ENCODE results near the gene RXFP1.

RXFP1 gene

GRCh38 chr4:158543191-158543590, 21.5 kb downstream of the RXFP1 start:
- Mint-ChIP-seq H3K36me3 (ENCODE audit: low read depth) (no peaks in the 10 kb centered on the region), H3K27ac (no peak overlapping the region), H3K27me3 (ENCODE audit: low read depth) (no peaks in the 10 kb centered on the region), H3K4me1 (no peaks in the 10 kb centered on the region), H3K9me3 (peaks cover 11% of the 10 kb centered on the region), H3K4me3 (no peak overlapping the region)
- TF ChIP-seq, protein P1, sequence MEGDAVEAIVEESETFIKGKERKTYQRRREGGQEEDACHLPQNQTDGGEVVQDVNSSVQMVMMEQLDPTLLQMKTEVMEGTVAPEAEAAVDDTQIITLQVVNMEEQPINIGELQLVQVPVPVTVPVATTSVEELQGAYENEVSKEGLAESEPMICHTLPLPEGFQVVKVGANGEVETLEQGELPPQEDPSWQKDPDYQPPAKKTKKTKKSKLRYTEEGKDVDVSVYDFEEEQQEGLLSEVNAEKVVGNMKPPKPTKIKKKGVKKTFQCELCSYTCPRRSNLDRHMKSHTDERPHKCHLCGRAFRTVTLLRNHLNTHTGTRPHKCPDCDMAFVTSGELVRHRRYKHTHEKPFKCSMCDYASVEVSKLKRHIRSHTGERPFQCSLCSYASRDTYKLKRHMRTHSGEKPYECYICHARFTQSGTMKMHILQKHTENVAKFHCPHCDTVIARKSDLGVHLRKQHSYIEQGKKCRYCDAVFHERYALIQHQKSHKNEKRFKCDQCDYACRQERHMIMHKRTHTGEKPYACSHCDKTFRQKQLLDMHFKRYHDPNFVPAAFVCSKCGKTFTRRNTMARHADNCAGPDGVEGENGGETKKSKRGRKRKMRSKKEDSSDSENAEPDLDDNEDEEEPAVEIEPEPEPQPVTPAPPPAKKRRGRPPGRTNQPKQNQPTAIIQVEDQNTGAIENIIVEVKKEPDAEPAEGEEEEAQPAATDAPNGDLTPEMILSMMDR (IDR thresholded peaks at IDR 0.05; ENCODE audit: unreplicated experiment in 3 of 3), result no peak

DNA sequence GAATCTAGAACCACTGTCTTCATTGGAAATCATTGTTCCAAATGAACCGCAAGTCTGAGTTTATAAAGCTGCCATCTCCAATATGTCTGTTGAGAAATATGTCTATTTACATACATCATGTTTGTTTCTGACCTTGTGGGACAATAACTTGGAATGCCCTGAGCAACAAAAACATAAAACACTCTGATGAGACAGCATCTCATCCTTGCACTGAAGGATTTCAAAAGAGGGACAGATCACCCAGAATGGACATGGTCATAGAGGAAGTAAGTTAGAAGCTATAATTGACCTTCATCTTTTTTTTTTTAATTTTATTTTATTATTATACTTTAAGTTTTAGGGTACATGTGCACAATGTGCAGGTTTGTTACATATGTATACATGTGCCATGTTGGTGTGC, 22.5 kb downstream of the RXFP1 start:
- no peaks in the 10 kb centered on the region for H3K4me1 Mint-ChIP-seq
- TF ChIP-seq, protein P1 (IDR thresholded peaks at IDR 0.05; ENCODE audit: unreplicated experiment in 3 of 3), result no peak
- no peaks in the 10 kb centered on the region for H3K36me3 Mint-ChIP-seq (ENCODE audit: low read depth)
- H3K4me3 Mint-ChIP-seq, result no peak overlapping the region
- H3K27me3 Mint-ChIP-seq (ENCODE audit: low read depth), result no peaks in the 10 kb centered on the region
- peaks cover 11% of the 10 kb centered on the region for H3K9me3 Mint-ChIP-seq
- H3K27ac Mint-ChIP-seq, result no peak overlapping the region

GRCh38 chr4:158553364-158553763, 31.7 kb downstream of the RXFP1 start:
- H3K4me3 Mint-ChIP-seq, result no peak overlapping the region
- TF ChIP-seq, protein P1 (IDR thresholded peaks at IDR 0.05; ENCODE audit: unreplicated experiment in 3 of 3), result no peak
- H3K36me3 Mint-ChIP-seq (ENCODE audit: low read depth), result no peaks in the 10 kb centered on the region
- H3K9me3 Mint-ChIP-seq, result peaks cover 3% of the 10 kb centered on the region
- H3K27ac Mint-ChIP-seq, result no peak overlapping the region
- H3K4me1 Mint-ChIP-seq, result no peaks in the 10 kb centered on the region
- H3K27me3 Mint-ChIP-seq (ENCODE audit: low read depth), result no peaks in the 10 kb centered on the region

DNA sequence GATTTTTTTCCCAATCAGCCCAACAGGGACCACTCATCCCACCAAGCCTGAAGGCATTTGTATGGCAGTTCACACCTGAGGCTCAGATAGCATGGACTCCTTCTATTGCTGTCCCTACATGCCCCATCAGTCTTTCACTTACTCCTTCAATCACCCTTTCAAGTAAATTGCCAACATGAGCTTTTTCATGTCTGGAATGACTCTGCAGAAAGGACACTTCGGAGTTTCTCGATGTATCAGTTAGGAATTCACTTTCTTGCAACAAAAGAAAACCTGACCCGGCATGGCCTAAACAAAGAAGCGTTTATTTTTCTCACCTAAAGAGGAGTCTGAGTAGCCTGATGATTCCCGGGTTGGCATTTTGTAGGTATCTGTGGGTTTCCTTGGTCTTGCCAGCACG, 38.6 kb downstream of the RXFP1 start:
- Mint-ChIP-seq H3K27ac (no peak overlapping the region), H3K4me1 (no peaks in the 10 kb centered on the region), H3K27me3 (ENCODE audit: low read depth) (no peaks in the 10 kb centered on the region), H3K36me3 (ENCODE audit: low read depth) (no peaks in the 10 kb centered on the region), H3K4me3 (no peak overlapping the region), H3K9me3 (peaks cover 1% of the 10 kb centered on the region)
- TF ChIP-seq, protein P1 (IDR thresholded peaks at IDR 0.05; ENCODE audit: unreplicated experiment in 3 of 3), result no peak

- Mint-ChIP-seq H3K27me3 (ENCODE audit: low read depth) (no peaks in the 10 kb centered on the region), H3K36me3 (ENCODE audit: low read depth) (no peaks in the 10 kb centered on the region), H3K4me1 (no peaks in the 10 kb centered on the region), H3K9me3 (peaks cover 2% of the 10 kb centered on the region), H3K27ac (no peak overlapping the region), H3K4me3 (no peak overlapping the region)
- TF ChIP-seq, protein P1 (IDR thresholded peaks at IDR 0.05; ENCODE audit: unreplicated experiment in 3 of 3), result no peak
These were observed 45.2 kb downstream of the RXFP1 start for GRCh38 chr4:158566860-158567259.

GRCh38 chr4:158571736-158572135, 50.1 kb downstream of the RXFP1 start:
- H3K36me3 Mint-ChIP-seq (ENCODE audit: low read depth), result no peaks in the 10 kb centered on the region
- peaks cover 4% of the 10 kb centered on the region for H3K27me3 Mint-ChIP-seq (ENCODE audit: low read depth)
- no peaks in the 10 kb centered on the region for H3K9me3 Mint-ChIP-seq
- H3K27ac Mint-ChIP-seq, result no peak overlapping the region
- H3K4me1 Mint-ChIP-seq, result no peaks in the 10 kb centered on the region
- TF ChIP-seq, protein P1 (IDR thresholded peaks at IDR 0.05; ENCODE audit: unreplicated experiment in 3 of 3), result no peak
- H3K4me3 Mint-ChIP-seq, result no peak overlapping the region
